ENCODE data around the gene ZNF791.
"Not testable (repeated sequence)": the region's sequence is repeated elsewhere in the genome, so short reads cannot be mapped to it uniquely, and the experiment has no call there.

DNA sequence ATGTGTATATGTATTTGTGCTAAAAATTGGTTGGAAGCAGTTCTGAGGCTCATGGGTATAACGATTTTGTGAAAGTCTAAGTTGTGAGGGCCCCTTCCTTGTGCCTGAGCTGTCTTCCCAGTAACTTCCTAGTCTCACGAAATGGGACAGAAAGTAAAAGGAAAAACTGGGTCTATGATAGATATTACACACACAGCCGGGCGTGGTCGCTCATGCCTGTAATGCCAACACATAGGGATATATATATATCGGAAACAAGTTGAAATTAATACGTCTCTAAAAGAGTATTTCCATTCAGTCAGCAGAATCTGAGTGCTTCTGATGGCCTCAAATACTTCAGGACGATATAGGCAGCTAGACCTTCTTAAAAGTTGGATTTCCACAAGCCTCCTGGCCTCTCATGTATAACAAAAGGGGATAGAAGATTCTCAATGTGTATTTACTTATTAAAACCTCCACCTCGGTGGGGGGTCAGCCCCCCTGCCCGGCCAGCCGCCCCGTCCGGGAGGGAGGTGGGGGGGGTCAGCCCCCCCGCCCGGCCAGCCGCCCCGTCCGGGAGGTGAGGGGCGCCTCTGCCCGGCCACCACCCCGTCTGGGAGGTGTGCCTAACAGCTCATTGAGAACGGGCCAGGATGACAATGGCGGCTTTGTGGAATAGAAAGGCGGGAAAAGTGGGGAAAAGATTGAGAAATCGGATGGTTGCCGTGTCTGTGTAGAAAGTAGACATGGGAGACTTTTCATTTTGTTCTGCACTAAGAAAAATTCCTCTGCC is 10.7 kb downstream of the ZNF791 start:
- TF ChIP-seq NR3C1 (CRISPR knock-in tag; conservative IDR thresholded peaks at IDR 0.05; ENCODE audit: low read depth); JUN (CRISPR knock-in tag; IDR thresholded peaks at IDR 0.05); SMAD3 (CRISPR knock-in tag; IDR thresholded peaks at IDR 0.05; ENCODE audit: borderline replicate concordance): not testable (repeated sequence)
- TF ChIP-seq, protein P1, sequence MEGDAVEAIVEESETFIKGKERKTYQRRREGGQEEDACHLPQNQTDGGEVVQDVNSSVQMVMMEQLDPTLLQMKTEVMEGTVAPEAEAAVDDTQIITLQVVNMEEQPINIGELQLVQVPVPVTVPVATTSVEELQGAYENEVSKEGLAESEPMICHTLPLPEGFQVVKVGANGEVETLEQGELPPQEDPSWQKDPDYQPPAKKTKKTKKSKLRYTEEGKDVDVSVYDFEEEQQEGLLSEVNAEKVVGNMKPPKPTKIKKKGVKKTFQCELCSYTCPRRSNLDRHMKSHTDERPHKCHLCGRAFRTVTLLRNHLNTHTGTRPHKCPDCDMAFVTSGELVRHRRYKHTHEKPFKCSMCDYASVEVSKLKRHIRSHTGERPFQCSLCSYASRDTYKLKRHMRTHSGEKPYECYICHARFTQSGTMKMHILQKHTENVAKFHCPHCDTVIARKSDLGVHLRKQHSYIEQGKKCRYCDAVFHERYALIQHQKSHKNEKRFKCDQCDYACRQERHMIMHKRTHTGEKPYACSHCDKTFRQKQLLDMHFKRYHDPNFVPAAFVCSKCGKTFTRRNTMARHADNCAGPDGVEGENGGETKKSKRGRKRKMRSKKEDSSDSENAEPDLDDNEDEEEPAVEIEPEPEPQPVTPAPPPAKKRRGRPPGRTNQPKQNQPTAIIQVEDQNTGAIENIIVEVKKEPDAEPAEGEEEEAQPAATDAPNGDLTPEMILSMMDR (IDR thresholded peaks at IDR 0.05), result not testable (repeated sequence)

Data from WTC11 (cell line).